ENCODE results near the gene XPNPEP1. TPM values are rescaled to one million over a fixed set of nuclear protein-coding genes. Genes with fewer than 3 reads are reported as not detected.

The XPNPEP1 gene
- total RNA-seq, 1 donor from 2014 or later: 61.6 TPM

DNA sequence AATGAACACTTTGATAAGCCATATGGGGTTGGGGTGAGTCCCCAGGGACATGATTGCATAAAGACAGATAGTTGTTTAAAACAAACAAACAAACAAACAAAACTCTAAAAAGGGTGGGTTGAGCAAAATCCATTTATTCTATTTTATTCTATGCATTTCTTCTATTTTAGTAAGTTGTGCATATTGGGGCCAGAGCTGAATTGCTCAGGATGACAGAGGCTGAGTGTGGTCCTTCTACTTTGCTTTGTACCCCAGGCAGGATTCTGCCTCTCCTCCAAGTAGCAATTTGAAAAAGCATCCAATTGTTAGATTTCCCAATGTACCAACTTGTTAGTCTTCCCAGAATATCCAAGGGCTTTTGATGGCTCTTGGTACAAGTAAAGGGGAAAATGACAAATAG is 29.2 kb upstream of the XPNPEP1 start:
- intact Hi-C loops (cut with micrococcal nuclease): no loop called here

DNA sequence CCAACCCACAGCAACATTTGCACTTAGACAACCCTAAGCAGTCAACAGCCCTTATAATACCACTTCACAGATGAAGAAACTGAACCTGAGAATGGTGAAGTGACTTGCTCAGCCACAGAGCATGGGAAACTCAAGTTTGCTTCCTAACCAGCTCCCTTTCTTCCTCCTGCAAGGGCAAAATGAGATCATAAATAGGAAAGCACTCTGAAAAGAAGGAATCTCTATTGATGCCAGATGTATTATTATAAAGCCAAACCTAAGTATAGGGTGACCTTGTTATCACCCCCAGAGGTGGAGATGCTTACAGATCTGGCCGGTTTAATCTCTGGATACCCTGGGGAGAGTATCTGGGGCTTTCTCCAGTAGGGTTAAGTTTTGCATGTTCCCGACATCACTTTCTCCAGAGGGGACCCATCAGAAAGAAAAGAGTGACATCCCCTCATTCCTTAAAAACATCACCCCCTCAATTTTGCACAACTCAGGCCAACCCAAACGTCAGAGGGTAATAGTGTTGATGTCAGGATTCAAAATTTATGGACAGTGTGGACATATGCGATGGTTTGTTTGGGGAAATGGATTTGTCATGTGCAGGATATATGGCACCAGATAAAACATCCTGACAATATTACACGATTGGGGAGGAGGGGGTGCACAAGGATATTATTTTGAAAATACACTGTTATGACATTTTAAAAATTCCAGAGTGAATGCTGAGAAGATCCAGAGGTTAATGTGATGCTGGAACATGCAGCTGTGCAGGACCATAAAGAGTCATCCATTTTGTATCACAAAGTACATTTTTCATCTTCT is 24.0 kb upstream of the XPNPEP1 start:
- intact Hi-C loops (cut with micrococcal nuclease): no loop called here

DNA sequence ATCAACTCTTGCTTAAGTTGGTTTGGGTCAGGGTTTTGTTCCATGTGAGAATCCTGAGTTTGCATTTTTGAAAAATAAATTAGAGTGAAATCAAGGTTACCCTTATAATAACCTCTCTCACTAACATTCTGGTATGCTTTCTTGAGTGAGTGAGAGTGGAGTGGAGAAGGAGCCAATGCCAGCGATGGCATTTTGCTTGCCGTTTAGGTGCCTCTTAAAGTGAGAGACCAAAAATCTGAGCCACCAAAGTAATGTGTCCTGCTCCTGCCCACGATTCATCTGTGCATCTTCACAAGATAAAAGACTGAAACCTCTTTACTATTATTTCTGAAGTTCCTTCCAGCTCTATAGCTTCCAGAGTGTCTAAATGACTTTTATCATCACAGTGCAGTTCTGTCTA is 23.4 kb upstream of the XPNPEP1 start:
- intact Hi-C loops (cut with micrococcal nuclease): no loop called here

DNA sequence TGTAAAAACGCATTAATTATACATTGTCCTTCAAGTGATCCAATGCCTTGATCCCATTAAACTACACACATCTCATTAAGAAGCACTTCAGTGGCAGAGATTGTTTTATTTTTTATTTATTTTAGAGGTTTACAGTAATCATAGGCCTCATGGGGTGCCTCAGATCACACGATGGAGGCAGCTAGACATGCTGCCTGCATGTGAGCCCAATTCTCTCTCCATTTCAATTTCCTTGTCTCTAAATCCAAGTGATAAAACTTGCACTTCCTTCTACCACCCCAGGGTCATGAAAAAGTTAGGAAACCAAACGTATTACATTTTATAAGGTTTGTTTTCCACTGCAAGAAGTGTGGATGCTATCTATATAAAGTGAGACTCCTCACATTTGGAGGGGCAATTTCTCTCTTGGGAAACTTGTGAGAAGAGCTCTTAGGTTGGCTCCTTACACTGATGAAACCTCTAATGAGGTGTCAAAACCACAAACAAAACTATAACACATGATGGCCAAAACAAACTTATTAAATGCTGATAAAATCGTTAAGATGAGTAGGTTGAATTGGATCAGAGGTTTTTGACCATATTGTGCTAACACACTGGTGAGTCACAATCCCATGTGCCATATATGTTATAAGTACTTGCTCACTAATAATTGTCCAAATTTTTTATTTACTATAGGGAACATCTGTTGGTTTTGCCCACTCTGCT is 22.3 kb upstream of the XPNPEP1 start:
- intact Hi-C loops (cut with micrococcal nuclease): no loop called here

DNA sequence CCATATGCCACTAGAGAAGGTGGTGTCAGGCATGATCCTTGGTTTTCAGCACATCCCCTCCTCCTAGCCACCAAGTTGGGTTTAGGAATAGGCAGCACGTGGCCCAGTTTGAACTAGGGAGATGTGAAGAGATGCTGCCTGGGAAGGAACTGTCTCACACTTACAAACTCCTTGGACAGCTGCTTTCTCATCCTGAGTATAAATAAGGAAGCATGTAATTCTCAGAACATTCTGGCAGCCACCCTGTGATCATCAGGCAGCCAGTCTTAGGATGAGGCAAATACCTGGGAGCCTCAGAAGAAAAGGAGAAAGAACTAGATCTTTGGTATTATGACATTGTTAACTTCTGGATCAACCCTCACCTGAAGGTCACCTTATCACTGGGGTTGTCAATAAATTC is 21.3 kb upstream of the XPNPEP1 start:
- intact Hi-C loops (cut with micrococcal nuclease): no loop called here

DNA sequence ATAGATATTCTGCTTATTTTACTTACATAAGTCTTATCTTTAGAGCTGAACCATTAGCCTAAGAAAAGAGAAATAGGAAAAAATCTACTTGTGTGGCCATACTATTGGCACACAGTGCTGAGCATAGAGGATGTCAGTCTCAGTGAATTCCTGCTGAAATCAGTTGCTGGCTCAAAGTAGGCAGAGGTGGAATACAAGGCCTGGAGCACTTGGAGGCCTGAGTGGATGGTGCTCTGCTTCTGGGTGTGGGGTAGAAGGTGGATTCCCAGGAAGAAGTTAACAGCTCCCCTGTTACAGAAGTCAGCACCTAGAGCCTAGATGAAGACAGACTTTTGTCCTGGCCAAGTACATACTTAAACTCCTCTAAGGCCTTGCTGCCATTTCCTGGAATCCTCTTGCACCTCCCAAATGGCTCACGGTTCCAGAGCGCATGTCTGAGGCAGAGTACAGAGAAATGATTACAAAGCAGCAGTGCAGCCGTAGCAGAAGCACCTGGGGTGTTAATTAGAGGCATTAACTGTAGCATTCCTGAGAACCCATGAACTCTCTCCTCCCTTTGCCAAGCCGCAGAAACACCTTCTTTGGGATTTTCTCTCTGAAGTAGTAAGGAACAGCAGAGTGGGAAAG is 18.0 kb upstream of the XPNPEP1 start:
- intact Hi-C loops (cut with micrococcal nuclease): no loop called here

DNA sequence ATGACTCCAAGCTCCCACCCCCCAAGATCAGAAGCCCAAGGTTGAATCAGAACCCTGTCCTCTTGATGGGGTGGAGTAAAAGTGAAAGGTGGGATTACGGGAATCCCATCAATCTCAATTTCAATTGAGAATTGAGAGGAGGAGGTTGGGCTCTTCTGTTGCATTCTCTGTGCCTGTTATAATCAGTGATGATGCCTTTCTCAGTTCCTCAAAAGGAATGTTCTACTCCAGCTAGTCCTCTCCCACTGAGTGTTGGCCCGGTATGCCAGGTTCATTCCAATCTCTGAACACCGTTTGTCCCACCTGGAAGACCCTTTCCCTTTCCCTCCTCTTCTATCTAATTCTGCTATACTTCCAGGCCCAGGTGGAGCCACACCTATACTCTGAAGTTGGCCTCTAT is 17.2 kb upstream of the XPNPEP1 start:
- intact Hi-C loops (cut with micrococcal nuclease): no loop called here

DNA sequence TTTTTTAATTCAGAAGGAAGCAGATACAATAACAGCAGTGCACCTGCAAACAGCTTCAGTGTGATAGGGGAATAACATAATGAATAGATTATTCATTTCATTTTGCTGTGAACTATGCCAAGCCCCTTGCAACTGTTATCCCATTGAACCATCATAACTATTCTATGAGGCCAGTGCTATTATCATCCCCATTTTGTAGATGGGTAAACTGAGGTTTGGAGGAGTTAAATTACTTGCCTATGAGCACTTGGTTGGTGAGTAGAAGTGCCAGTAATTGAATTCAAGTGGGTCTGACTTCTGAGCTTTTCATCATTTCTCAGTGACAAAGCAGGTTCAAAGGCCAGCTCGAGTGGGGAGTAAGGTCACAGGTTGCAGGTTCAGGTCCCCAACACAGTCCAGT is 16.8 kb upstream of the XPNPEP1 start:
- intact Hi-C loops (cut with micrococcal nuclease): no loop called here

DNA sequence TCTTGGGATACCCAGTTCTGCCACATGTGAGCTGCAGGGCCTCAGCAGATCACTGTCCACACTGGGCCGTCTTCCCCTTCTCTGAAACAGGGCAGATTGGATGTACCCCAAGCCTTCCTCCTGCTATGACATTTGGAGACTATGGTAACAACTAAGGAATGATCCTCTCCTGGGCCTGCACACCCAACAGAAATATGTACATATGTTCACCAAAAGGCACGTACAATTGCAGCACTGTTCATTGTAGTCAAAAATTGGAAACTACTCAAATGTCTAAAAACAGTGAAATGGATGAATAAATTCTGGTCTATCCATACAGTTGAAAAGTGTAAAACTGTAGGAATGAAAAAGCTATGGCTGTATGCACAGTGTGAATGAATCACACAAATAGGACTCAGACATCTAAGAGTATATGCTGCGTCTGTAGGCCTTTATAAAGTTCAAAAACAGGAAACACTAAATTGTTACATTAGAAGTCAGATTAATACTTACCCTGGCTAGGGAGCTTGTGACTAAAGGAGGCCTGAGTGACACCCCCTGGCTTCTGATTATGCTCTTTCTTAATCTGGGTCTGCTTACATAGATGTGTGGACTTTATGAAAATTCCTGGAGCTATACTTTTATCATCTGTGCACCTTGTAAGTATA is 16.1 kb upstream of the XPNPEP1 start:
- intact Hi-C loops (cut with micrococcal nuclease): loop anchor here (5.0 kb wide), 1 partner anchor 47 kb away; no protein-coding TSS in a partner anchor

DNA sequence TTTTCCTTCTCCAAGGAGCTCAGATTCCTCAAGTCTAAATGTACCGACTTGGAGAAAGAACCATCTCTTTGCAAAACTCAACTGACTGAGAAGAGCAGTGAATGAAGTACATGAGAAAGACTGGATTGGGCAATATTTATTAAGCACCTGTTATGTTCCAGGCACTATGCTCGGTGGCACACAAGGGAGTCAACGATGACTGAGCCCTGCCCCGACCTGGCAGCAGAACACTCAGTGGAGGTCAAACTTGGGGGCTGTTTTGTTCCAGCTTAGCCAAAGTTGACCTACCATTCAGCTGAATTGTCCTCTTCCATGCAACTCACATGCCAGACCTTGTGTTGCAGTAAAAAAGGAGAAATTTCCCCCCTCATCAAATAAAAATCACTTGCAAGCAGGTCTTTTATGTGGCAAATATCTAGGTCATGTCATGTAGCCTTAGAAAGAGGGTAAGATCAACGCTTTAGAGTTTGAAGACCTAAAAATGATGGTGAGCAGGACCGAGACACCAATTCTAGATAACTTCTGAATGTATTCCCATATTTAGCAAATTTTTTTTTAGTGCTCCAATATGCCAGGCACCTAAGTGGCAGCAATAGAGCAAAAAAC is 14.3 kb upstream of the XPNPEP1 start:
- intact Hi-C loops (cut with micrococcal nuclease): loop anchor here (5.0 kb wide), 1 partner anchor 45 kb away; no protein-coding TSS in a partner anchor

DNA sequence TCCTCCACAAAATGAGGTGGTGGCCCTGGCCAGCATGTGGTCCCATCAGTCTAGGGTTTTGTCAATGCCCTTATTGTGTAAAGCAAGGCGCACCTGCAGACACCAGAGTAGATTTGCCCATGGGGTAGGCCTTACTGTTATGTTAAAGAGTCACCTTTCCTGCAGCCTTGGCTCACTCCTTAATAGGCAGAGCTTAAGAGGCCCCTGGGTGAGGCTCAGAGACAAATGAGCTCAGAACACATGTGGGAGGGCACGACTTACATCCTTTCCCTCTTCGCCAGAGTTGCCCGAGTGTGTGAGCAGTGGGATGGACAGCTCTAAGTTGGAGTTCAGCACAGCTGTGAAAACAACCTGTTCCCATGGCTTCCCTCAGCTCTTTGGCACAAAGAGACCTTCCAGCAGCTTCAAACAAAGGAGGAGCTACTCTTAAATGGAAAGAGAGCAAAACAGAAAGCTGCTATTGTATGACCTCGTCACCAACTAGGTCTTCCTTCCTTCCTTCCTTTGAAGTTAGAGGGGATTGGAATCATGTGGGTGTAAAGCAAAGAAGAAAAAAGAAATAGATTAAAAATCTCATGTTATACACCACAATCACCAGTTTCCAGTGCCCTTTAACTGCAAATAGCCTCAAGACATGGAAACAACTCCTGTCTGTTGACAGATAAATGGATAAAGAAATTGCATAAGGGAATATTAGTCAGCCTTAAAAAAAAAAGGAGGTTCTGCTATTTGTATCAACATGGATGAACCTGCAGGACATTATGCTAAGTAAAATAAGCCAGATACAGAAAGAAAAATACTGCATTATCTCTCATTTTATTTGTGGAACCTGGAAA is 11.9 kb upstream of the XPNPEP1 start:
- intact Hi-C loops (cut with micrococcal nuclease): loop anchor here (5.0 kb wide), 1 partner anchor 43 kb away; no protein-coding TSS in a partner anchor

DNA sequence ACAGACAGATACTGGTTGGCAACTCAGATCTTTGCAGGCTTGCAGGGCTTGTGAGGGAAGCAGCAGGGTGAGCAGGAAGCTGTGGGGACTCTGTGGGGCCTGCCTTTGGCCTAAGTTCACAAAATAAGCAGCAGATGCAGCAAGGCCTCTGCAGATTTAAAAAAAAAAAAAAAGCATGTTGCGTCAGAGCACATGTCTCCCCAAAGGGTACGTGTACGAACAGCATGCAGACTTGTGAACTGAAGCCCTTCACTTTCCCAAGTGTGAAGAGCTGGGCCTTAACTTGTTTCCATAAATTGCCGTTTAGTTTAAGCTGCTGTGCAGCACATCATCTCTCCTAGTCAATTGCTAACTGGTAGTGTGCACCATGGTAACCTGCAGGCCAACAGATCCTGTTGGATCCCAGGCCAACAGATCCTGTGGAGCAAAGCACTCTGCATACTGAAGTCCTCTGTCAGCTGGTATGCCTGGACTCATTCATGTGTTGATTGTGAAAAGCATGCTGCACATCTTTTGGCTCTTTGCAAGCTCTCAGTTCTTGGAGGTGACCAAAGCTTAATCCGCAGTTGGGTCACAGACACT is 10.8 kb upstream of the XPNPEP1 start:
- intact Hi-C loops (cut with micrococcal nuclease): no loop called here

DNA sequence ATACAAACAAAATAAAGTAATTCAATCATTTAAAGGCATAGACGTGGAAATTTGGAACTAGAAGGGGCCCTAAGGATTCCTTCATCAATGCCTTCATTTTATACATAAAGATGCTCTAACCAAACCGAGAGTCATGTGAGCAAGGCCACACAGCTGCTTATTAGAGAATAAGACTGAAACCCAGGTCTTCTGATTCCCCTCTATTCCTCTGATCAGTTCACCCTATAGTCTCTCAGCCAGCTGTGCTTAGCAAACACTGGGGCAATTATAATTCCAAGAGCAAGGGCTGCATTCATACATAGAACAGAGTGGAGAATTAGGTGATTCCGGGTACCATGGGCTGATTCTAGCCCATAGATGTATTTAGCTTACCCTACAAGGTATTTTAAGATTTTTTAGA is 9.7 kb upstream of the XPNPEP1 start:
- intact Hi-C loops (cut with micrococcal nuclease): no loop called here

DNA sequence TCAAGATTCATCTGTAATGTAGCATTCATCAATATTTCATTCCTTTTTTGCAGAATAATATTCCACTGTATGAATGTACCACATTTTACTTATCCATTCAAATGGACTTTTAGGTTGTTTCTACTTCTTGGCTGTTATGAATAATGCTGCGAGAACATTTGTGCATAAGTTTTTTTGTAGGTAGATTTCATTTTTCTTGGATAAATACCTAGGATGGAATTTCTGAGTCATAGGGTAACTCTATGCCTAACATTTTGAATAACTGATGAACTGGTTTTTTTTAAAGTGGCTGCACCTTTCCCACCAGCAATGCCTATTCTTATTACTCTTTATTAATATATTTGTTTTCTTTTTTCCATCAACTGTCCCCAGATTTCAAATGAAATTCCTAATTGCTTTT is 9.1 kb upstream of the XPNPEP1 start:
- intact Hi-C loops (cut with micrococcal nuclease): no loop called here

DNA sequence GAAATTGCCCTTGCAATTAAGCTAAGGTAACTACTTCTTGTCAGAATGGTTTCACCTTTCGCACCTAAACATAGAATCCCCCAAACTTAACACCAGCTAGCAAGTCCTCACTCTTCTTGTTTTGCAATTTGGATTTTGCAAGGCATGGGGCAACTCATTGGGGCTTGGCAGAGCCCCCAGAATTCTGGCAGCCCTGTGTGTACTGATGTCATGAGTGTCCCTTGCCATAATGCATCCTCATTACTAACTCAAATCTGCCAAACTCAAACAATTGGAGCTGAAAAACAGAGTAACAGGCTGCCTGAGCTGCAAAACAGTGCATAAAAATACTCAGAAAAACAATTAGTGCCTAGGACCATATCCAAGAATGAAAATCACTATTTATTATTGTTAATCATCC is 7.9 kb upstream of the XPNPEP1 start:
- intact Hi-C loops (cut with micrococcal nuclease): no loop called here

DNA sequence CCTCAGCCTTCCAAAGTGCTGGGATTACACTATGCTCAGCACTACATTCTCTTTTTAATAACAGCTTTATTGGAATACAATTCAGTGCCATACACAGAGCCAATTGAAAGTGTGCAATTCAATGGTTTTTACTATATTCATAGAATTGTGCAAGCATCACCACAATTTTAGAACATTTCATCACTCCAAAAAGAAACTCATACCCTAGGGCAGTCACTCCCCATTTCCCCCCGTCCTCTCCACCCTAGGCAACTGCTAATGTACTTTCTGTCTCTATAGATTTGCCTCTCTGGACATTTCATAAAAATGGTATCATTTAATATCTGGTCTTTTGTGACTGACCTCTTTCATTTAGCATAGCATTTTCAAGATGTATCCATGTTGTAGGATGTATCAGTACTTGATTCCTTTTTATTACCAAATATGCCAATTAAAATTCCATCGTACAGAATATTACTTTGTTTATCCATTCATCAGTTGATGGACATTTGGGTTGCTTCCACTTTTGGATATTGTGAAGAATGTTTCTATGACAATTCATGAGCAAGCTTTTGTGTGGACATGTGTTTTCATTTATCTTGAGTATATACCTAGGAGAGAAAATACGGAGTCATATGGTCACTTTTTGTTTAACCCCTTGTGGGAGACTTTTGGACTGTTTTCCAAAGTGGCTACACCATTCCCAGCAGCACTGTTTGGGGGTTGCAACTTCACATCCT is 6.3 kb upstream of the XPNPEP1 start:
- intact Hi-C loops (cut with micrococcal nuclease): no loop called here

DNA sequence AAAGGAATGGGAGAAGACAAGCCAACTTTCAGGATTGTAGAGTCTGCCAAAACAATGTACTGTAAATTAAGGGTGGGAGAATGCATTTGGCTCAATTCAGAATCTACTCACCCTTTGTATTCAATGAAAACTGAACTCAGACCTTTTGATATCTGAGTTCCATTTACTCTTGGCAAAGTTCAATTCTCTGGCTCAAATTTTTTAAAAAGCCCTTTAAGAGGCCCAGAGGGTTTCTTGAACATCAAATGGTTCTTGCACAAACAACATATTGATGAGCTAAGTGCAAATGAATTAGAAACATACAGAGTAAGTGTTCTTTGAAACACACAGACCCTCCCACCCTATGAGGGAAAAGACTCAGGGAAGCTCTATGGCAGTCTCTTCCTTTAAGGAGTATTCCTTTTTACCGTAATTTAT is 5.2 kb upstream of the XPNPEP1 start:
- intact Hi-C loops (cut with micrococcal nuclease): no loop called here

DNA sequence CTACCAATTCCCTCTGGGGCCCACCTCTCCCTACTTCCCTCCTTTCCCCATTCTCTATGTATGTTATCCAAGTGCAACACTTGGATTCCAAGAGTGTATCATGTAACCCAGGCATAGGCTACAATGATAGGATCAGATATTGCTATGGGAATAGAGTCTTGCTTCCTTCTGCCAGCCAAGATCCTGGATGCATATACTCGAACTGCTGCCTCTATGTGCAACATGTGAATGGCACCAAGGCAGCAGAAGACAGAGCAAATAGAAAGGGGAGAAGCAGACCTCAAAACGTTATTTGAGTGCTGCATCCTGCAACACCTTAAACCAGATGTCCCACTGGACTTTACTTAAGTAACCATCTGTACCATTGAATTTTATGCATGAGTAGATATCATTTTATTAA is 3.5 kb upstream of the XPNPEP1 start:
- intact Hi-C loops (cut with micrococcal nuclease): no loop called here

DNA sequence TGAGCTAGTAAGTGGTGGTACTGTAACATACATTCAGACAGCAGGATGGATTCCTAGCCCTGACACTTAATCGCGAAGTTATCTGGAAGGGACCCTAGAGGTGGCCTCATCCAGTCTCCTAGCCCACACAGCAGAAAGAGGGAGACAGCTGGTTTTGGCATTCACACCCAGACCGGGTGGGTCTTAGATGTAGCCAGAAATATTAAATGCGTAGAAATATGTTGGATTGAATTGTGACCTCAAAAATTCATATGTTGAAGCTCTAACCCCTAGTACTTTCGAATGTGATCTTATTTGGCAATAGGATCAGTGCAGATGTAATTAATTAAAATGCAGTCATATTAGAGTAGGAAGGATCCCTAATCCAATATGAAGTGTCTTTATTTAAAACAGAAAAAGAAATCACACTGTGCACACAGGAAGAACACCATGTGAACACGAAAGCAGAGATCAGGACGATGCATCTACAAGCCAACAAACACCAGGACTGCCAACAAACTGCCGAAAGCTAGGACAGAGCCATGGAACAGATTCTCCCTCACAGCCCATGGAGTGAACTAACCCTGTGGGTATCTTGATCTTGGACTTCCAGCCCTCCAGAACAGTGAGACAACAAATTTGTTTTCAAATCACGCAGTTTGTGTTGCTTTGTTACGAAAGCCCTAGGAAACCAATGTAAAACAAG is 2.9 kb upstream of the XPNPEP1 start:
- intact Hi-C loops (cut with micrococcal nuclease): no loop called here

All from T-helper 2 cell treated with Interferon-gamma antibody and Interleukin-4, amounts not matched to agents 100 ng/mL and 5 ng/mL, for 36 hours (primary cell).